Panc1 (cell line): ENCODE results near the gene SNED1. TPM values are rescaled to one million over a fixed set of nuclear protein-coding genes. Genes with fewer than 3 reads are reported as not detected.

Source experiments
- ATAC-seq: fragments of 200-7000 bp; cut with Tn5 transposase; 2 replicates; pipeline ENCODE4 v1.9.1; 2020; ENCODE audit warnings: mild to moderate bottlenecking, moderate library complexity
- BruUV-seq: library from RNA; stranded (reverse); fragments of 400-500 nt; replicated peaks from 2 replicates; lab custom pipeline; 2021; lab: Mats Ljungman, UMichigan
- CTCF ChIA-PET: fragments of 300-600 bp; sonication (Branson Sonifier 250); formaldehyde crosslinking; loops from one replicate; lab custom pipeline; 2022; ENCODE audit warnings: antibody characterized with exemption; lab: Charles Lee
- POLR2A ChIA-PET: fragments of 300-600 bp; sonication (Branson Sonifier 250); formaldehyde crosslinking; loops from one replicate; lab custom pipeline; 2022; ENCODE audit warnings: antibody characterized with exemption; lab: Charles Lee
- DNase-seq: peaks from one replicate; pipeline ENCODE4 v3.0.0-alpha.2; 2010; ENCODE audit warnings: low read depth, low spot score
- H3K27ac ChIP-seq: 2 replicates; pipeline ENCODE4 v1.5.1; 2011; ENCODE audit warnings: mild to moderate bottlenecking, low read length, inconsistent platforms
- H3K27me3 ChIP-seq: fragments of 200-500 bp; sonication (Bioruptor generic); 2 replicates; pipeline ENCODE4 v1.6.0; 2014; ENCODE audit warnings: low read length, inconsistent platforms; ENCODE audit not compliant: control insufficient read depth, insufficient read depth
- H3K36me3 ChIP-seq: fragments of 200-500 bp; sonication (Bioruptor generic); 2 replicates; pipeline ENCODE4 v1.5.1; 2014; ENCODE audit warnings: inconsistent platforms, mild to moderate bottlenecking, low read length, moderate library complexity; ENCODE audit not compliant: control insufficient read depth, insufficient read depth
- H3K4me1 ChIP-seq: 2 replicates; pipeline ENCODE4 v1.5.1; 2011; ENCODE audit warnings: inconsistent platforms, mild to moderate bottlenecking, low read length, moderate library complexity; ENCODE audit not compliant: control insufficient read depth, insufficient read depth
- H3K4me3 ChIP-seq, 2 experiments: 2 replicates each; pipeline ENCODE4 v1.5.1; 2011 to 2012; ENCODE audit warnings: low read depth in 2 of 2, low read length in 2 of 2, mild to moderate bottlenecking in 2 of 2, inconsistent platforms in 1 of 2, moderate library complexity in 1 of 2
- H3K9me3 ChIP-seq: fragments of 200-500 bp; sonication (Bioruptor generic); 2 replicates; pipeline ENCODE4 v1.5.1; 2014; ENCODE audit warnings: low read depth, mild to moderate bottlenecking, inconsistent platforms, low read length, moderate library complexity; ENCODE audit not compliant: control insufficient read depth, insufficient read depth
- POLR2AphosphoS5 ChIP-seq: IDR thresholded peaks from 2 replicates; pipeline ENCODE4 v1.6.1; 2012; ENCODE audit warnings: mild to moderate bottlenecking, low read depth, low read length, moderate library complexity
- REST ChIP-seq, 2 experiments: IDR thresholded peaks; 2 replicates each; pipeline ENCODE4 v1.6.1; 2011 to 2012; ENCODE audit warnings: low read depth in 2 of 2, control low read depth in 1 of 2, low read length in 1 of 2, mild to moderate bottlenecking in 1 of 2, moderate library complexity in 1 of 2; ENCODE audit not compliant: insufficient read depth in 1 of 2
- SIN3A ChIP-seq: IDR thresholded peaks from 2 replicates; pipeline ENCODE4 v1.6.1; 2012; ENCODE audit warnings: low read depth, mild to moderate bottlenecking, low read length, moderate library complexity, borderline replicate concordance; ENCODE audit not compliant: insufficient read depth
- TCF7L2 ChIP-seq: IDR thresholded peaks from 2 replicates; pipeline ENCODE4 v1.6.1; 2011; ENCODE audit warnings: mild to moderate bottlenecking, low read depth, low read length, inconsistent platforms
- in situ Hi-C: cut with HindIII; loops from 2 replicates; pipeline ENCODE4 v1.10.0; 2016; ENCODE audit warnings: low sequenced_read_pairs, low pct_unique_long_range_greater_than_20kb
- intact Hi-C: fragments of 100-400 bp; cut with micrococcal nuclease; formaldehyde crosslinking; loops from one replicate; pipeline ENCODE4 v1.10.0; 2022; ENCODE audit not compliant: unreplicated experiment
- total RNA-seq: library from RNA; stranded (reverse); gene quantifications from one replicate; pipeline ENCODE4 v1.2.1, GENCODE V29; 2021; ENCODE audit not compliant: unreplicated experiment
- TF ChIP-seq, protein P1 (sequence below): fragments of 450-650 bp; IDR thresholded peaks from 2 replicates; pipeline ENCODE4 v1.5.1; 2017; ENCODE audit warnings: mild to moderate bottlenecking

Gene SNED1
- total RNA-seq, 1 experiment from 2014 or later = 11.0 TPM

DNA sequence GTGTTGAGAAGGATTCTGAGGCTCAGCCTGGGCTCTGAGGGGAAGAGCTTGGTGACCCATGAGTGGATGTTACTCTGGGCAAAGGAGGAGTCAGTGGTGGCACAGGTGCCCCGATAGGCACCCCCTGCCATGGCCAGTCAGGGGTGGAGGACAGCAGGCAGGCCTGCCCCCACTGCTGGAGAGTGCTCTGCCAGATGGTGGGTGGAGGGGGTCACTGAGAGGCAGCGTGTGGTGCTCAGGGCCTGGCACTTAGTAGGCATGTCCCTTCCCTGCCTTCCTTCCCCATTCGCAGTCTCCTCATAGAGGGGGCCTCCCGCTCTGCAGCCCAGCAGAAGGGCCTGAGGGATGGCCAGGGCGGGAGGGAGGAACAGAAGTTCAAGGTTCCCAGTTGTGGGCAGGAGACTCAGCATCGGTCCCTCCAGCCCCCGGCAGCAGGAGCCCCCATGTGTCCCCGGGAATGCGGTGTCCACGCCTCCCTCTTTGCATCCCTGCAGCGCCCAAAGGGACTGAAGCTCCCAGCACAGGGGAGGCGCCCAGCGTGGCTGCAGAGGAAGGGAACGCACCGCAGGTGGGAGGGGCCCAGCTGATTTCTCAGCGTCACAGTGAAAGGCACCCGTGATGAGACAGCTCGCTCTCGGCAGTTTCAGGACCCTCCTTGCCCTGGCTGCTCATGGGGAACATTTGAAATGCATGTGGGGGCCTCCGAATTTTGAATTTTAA, 5.7 kb upstream of the SNED1 start:
- no peak for ATAC-seq
- ChIA-PET CTCF (no interaction called here), POLR2A (interaction anchor here (0.6 kb wide), 1 partner anchor 45 kb away, joined by 3 read pairs; no protein-coding TSS in a partner anchor)
- Histone ChIP-seq H3K9me3 (no peaks in the 10 kb centered on the region), H3K4me1 (peaks cover 18% of the 10 kb centered on the region), H3K27ac (no peak overlapping the region), H3K27me3 (no peaks in the 10 kb centered on the region), H3K36me3 (no peaks in the 10 kb centered on the region), H3K4me3 (no peak overlapping the region)
- in situ Hi-C loops (no loop called here), intact Hi-C loops (no loop called here)
- BruUV-seq = no TSS peak
- TF ChIP-seq TCF7L2 (no peak), SIN3A (no peak), POLR2AphosphoS5 (no peak), REST (IDR thresholded peaks at IDR 0.05; ENCODE audit: insufficient read depth in 1 of 2, low read depth in 2 of 2, low read length in 1 of 2) (no peak)
- TF ChIP-seq, protein P1, sequence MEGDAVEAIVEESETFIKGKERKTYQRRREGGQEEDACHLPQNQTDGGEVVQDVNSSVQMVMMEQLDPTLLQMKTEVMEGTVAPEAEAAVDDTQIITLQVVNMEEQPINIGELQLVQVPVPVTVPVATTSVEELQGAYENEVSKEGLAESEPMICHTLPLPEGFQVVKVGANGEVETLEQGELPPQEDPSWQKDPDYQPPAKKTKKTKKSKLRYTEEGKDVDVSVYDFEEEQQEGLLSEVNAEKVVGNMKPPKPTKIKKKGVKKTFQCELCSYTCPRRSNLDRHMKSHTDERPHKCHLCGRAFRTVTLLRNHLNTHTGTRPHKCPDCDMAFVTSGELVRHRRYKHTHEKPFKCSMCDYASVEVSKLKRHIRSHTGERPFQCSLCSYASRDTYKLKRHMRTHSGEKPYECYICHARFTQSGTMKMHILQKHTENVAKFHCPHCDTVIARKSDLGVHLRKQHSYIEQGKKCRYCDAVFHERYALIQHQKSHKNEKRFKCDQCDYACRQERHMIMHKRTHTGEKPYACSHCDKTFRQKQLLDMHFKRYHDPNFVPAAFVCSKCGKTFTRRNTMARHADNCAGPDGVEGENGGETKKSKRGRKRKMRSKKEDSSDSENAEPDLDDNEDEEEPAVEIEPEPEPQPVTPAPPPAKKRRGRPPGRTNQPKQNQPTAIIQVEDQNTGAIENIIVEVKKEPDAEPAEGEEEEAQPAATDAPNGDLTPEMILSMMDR = no peak
- no peak for DNase-seq

DNA sequence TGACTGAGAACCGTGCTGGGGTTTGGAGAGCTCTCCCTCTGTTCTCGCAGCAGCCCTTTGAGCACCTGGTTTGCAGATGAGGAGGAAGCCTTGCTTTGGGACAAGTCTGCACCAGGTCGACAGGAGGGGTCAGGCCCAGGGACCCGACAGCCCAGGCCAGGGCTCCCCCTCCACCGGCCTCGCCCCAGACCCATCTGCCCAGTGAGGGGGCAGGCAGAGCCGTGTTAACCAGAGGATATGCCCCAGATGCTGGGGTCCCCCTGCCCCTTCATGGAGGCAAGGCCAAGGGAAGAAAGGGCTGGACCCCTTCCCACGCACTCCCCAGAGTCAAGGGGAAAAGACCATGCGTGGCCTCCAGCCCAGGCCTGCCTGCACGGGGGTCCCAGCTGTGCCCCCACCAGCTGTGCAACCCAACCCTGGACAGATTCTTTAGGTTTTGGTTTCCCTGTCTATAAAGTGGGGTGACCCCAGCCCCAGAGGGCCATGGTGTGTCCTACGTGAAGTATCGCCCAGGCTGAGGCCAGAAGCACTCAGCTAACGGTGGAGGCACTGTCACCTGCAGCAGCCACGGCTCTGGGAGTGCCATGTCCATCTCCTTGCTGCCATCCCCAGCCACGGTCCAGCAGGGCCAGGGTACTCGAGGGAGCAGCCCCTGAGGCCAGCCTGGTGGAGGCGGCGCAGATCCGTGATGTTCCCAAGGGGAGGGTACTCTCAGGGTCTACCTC, 4.8 kb upstream of the SNED1 start:
- no peak overlapping the region for H3K4me3 ChIP-seq
- BruUV-seq = no TSS peak
- no peak for ATAC-seq
- H3K27me3 ChIP-seq = no peaks in the 10 kb centered on the region
- TF ChIP-seq POLR2AphosphoS5 (no peak), SIN3A (no peak), TCF7L2 (no peak), REST (IDR thresholded peaks at IDR 0.05; ENCODE audit: insufficient read depth in 1 of 2, low read depth in 2 of 2, low read length in 1 of 2) (no peak)
- TF ChIP-seq, protein P1 = no peak
- DNase-seq = no peak
- H3K4me1 ChIP-seq = peaks cover 20% of the 10 kb centered on the region
- no peak overlapping the region for H3K27ac ChIP-seq
- ChIA-PET CTCF (no interaction called here), POLR2A (no interaction called here)
- H3K9me3 ChIP-seq = no peaks in the 10 kb centered on the region
- in situ Hi-C loops (no loop called here), intact Hi-C loops (no loop called here)
- H3K36me3 ChIP-seq = no peaks in the 10 kb centered on the region
